GM12872 (cell line): ENCODE measurements around the gene PRDM5.
A peak's percentile ranks its signal among the peaks of the same experiment; 100 is the strongest.

Experiments
- TF ChIP-seq, protein P1 (sequence below): IDR thresholded peaks from 3 replicates; pipeline ENCODE4 v1.5.1; 2011; ENCODE audit warnings: low read depth, mild to moderate bottlenecking, low read length, moderate library complexity; ENCODE audit not compliant: insufficient read depth

PRDM5 gene

DNA sequence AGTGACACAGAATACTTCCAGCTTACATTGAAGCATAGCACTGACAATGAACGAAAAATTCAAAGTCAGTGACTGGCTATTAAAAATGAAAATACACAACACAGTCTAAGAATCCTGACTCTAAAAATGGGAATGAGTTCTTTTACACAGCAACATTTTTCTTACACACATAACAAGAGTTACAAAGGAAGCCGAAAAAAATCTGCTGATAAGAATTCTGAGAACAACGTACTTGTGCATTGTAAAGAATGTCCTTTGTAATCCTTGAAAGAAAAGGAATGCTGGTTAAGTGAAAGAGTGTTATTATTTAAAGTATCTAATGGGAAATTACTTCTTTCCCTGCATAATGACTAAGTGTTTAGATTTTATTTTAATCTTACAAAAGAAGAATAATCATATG, 199.4 kb downstream of the PRDM5 start:
- TF ChIP-seq, protein P1, sequence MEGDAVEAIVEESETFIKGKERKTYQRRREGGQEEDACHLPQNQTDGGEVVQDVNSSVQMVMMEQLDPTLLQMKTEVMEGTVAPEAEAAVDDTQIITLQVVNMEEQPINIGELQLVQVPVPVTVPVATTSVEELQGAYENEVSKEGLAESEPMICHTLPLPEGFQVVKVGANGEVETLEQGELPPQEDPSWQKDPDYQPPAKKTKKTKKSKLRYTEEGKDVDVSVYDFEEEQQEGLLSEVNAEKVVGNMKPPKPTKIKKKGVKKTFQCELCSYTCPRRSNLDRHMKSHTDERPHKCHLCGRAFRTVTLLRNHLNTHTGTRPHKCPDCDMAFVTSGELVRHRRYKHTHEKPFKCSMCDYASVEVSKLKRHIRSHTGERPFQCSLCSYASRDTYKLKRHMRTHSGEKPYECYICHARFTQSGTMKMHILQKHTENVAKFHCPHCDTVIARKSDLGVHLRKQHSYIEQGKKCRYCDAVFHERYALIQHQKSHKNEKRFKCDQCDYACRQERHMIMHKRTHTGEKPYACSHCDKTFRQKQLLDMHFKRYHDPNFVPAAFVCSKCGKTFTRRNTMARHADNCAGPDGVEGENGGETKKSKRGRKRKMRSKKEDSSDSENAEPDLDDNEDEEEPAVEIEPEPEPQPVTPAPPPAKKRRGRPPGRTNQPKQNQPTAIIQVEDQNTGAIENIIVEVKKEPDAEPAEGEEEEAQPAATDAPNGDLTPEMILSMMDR, result no peak

DNA sequence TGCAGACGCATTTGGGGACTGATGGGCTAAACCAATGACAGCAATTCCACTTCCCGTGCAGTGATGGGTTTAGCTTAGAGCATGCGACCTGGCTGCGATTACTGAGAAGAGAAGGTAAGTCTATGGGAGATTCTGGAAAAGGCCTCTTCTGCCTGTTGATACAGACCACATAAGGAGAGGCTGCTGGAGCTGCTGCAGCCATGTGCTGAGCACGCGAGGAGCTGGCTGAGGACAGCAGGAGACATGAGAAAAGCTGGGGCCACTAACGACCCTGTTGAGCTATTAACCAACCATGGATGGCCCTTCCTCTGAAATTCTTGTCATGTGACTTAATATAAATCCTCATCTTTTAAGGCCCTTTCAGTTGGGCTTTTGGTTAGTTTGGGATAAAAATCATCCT, 199.9 kb downstream of the PRDM5 start:
- TF ChIP-seq, protein P1, result no peak

DNA sequence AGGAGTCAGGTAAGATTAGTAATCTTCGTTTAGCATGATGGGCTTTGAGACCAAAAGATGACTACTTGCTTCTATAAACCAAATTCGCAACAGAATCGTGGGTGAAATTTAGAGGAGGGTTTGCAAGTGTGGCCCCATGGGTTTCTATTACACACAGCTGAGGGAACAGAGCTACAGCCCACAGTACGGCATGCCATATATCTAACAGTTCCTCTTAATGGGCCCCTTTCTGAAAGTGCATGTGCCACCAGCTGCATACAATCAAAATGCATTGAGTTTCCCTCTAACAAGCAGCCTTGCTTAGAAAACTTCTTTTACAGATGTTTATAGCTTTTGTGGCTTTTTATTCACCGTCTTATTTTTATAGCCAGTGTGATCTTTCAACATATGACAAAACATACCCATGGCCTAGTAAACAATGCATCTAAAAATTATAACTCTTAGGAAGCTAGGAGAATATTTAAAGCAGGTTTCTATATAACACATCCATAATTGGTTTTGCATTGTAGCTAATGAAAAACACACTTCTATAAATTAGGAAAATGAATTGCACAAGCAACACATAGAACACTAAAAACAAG, 202.1 kb downstream of the PRDM5 start:
- TF ChIP-seq, protein P1, result no peak

DNA sequence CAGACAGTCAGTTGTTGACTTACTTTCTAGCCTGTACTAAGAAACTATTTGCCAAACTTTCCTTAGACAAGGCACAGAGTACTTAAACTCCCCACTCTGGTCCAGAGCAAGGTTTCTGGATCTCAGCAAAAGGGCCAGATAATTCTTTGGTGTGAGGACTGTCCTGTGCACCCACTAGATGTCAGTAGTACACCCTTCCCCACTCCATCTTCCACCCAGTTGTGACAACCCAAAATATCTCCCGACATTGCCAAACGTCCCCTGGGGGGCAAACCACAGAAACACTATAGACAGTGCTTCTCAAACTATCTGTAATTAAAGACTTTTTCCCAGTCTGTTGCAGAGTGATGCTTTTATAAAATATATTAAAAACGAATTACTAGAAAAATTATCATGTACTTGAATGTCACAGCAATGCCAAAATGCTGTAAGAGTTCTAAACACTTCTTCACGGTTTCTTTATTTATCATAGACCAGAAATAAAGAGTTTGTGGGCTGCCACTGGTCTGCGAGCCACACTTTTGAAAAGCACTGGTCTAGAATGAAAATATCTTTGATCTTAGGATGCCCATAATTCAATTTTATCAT, 203.5 kb downstream of the PRDM5 start:
- TF ChIP-seq, protein P1, result peak; percentile 77

DNA sequence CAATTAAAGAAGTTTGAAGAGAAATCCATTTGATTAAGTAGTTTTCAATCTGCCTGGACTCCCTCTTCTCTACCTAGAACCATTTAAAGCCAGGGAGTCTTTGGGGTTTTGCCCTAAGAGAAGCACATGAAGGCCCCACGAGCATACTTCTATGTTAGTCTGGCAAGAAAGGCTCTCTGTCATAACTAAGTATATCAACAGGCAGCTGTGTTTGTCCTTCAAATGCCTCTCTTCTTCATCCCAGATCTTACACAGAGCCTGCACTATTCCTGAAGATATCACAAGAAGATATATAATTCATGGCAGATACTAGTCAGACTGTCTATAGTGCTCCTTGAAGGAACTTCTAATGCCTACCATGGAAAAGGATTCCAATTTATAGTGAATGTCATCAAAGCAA, 206.2 kb downstream of the PRDM5 start:
- TF ChIP-seq, protein P1, result no peak

DNA sequence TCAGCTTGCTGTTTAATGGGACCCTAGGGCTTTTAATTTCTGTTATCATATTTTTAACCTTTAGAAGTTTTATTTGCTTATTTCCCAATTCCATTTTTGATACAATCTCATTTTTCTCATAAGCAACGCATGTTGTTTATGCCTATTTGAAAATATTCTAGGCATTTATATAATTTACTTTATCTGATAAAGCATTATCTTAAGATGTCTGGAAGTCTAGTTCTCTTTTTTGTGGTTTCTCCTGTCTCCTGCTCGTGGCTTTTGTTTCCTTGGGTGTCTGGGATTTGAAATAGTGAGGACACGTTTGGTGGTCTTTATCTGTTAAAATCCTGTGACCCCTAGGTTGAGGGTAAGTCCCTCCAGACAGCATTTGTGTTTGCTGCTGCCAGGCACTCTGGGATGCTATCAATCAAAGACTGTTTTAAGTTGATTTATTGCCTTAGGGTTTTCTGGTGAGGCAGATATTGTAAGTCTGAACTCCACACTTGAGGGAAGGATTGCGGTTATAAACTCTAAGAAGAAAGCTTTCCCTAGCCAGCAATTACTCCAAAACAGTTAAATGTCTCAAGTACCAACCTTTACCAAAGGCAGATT, 208.0 kb downstream of the PRDM5 start:
- TF ChIP-seq, protein P1, result no peak

DNA sequence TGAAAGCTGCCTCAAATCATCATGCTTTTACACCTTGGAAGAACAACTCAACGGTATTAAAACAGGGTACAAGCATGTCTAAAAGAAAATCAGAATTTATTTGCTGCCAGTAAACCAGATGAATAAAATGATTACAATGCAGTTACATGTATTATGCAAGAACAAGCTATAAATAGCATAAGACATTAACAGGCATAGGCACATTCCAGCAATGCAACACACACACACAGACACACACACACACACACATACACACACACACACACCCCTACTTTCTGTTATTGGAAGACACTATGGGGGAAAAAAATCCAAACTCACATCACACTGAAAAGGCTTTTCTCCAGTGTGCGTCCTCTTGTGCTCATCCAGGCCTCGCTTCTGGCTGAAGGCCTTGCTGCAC, 212.5 kb downstream of the PRDM5 start:
- TF ChIP-seq, protein P1, result no peak
